ENCODE data around the gene VWA1.

The VWA1 gene

DNA sequence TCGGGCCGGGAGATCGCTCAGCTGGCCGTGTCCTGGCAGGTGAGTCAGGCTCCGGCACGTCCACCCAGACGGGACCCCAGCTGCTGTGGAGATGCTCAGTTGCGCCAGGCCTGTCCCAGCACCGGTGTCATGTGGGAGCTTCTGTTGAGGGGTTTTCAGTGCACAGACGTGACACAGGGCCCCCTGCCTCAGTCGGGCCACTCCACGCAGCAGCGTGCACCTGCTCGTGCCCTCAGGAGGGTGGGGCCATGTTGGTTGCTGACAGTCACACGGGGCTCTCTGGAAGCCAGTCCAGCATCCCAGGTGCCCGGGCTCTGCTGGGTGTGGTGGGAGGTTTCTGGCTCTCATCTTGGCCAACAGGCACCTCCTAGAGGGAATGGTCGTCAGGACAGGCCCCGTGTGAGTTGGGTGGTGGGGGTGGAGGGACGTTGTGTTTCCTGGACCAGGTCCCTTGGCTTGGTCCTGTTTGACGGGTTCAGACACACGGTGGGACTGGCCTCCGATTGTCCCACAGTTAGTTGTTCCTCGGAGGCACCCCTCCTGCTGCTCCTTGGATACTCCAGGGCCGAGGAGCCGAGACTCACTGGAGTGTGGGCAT is 55.2 kb downstream of the VWA1 start:
- DNase-seq = no peak

GRCh38 chr1:1491601-1492000 is 56.1 kb downstream of the VWA1 start:
- no peak for DNase-seq

All from NCI-H1694 treated with DMSO at 0.1 percent for 48 hours (cell line).